HepG2 (cell line): ENCODE results near the gene UBXN6. TPM values are rescaled to one million over a fixed set of nuclear protein-coding genes. Genes with fewer than 3 reads are reported as not detected.

Experiments used
- ATAC-seq: fragments of 200-7000 bp; cut with Tn5 transposase; 3 replicates; pipeline ENCODE4 v1.9.1; 2020; ENCODE audit warnings: mild to moderate bottlenecking, moderate library complexity
- BruUV-seq: library from RNA; stranded (reverse); fragments of 400-500 nt; replicated peaks from 2 replicates; lab custom pipeline; 2021; lab: Mats Ljungman, UMichigan
- CTCF ChIA-PET: fragments of 300-600 bp; formaldehyde crosslinking; extraction: SDS; loops from one replicate; lab custom pipeline; 2021; ENCODE audit warnings: low total read pairs, inconsistent platforms, low intra/inter-chr PET ratio; lab: Yijun Ruan, JAX
- POLR2A ChIA-PET: fragments of 350-600 bp; sonication (Branson Sonifier 250); formaldehyde crosslinking; loops from one replicate; lab custom pipeline; 2020; ENCODE audit warnings: antibody characterized with exemption, inconsistent platforms; lab: Yijun Ruan, JAX
- DNase-seq: peaks from one replicate; pipeline ENCODE4 v3.0.0-alpha.2; 2015; ENCODE audit warnings: low spot score
- FAIRE-seq: peaks from 3 replicates; lab custom pipeline; 2011; peaks lifted over from hg19 to GRCh38; lab: Jason Lieb, UNC
- H2AFZ ChIP-seq: one replicate; pipeline ENCODE4 v1.6.1; 2011; ENCODE audit warnings: low read length, inconsistent platforms
- H3K27ac ChIP-seq: fragments of 300-600 bp; 3 replicates; pipeline ENCODE4 v1.8.0; 2011; ENCODE audit warnings: mixed run types, mild to moderate bottlenecking, mixed read lengths, low read length, inconsistent platforms; ENCODE audit not compliant: insufficient read depth; ENCODE audit errors: extremely low read length
- H3K27me3 ChIP-seq, 2 experiments: fragments of 200-600 bp in 1 of 2; 2 replicates in 1 of 2; 3 replicates in 1 of 2; pipeline versions ENCODE4 v1.6.0 to v1.8.0; 2011; ENCODE audit warnings: low read length in 2 of 2, mild to moderate bottlenecking in 2 of 2, moderate library complexity in 2 of 2, inconsistent platforms in 1 of 2; ENCODE audit not compliant: insufficient read depth in 2 of 2, control insufficient read depth in 1 of 2
- H3K36me3 ChIP-seq, 2 experiments: fragments of 200-600 bp in 1 of 2; replicated peaks in 1 of 2; 2 replicates in 1 of 2; 3 replicates in 1 of 2; pipeline versions ENCODE4 v1.5.1 to v1.8.0; 2011; ENCODE audit warnings: low read length in 2 of 2, inconsistent platforms in 1 of 2; ENCODE audit not compliant: insufficient read depth in 2 of 2, control insufficient read depth in 1 of 2
- H3K4me1 ChIP-seq: 2 replicates; pipeline ENCODE4 v1.5.1; 2012; ENCODE audit warnings: low read length, inconsistent platforms; ENCODE audit not compliant: insufficient read depth
- H3K4me2 ChIP-seq: 2 replicates; pipeline ENCODE4 v1.6.0; 2011; ENCODE audit warnings: low read depth, low read length, inconsistent platforms
- H3K4me3 ChIP-seq, 3 experiments: fragments of 200-600 bp in 1 of 3; sonication (generic), shearing (Covaris generic) in 1 of 3; replicated peaks in 1 of 3; 2 replicates each; pipeline ENCODE4 v1.5.1; 2011 to 2016; ENCODE audit warnings: low read length in 3 of 3, inconsistent platforms in 2 of 3, low read depth in 2 of 3, mild to moderate bottlenecking in 2 of 3, control low read depth in 1 of 3, mixed read lengths in 1 of 3; ENCODE audit not compliant: insufficient read depth in 1 of 3
- H3K79me2 ChIP-seq: one replicate; pipeline ENCODE4 v1.6.1; 2011; ENCODE audit warnings: low read length, inconsistent platforms; ENCODE audit not compliant: insufficient read depth
- H3K9ac ChIP-seq: 2 replicates; pipeline ENCODE4 v1.6.0; 2011; ENCODE audit warnings: mild to moderate bottlenecking, low read depth, low read length, inconsistent platforms; ENCODE audit not compliant: insufficient read depth
- H3K9me3 ChIP-seq: 2 replicates; pipeline ENCODE4 v1.5.1; 2012; ENCODE audit warnings: mild to moderate bottlenecking, low read length
- H4K20me1 ChIP-seq: 2 replicates; pipeline ENCODE4 v1.6.0; 2011; ENCODE audit warnings: inconsistent platforms, mild to moderate bottlenecking, low read length, moderate library complexity; ENCODE audit not compliant: insufficient read depth
- ATRX ChIP-seq: sonication (generic); formaldehyde crosslinking; IDR thresholded peaks from 2 replicates; pipeline ENCODE4 v1.4.0; 2020; ENCODE audit warnings: missing genetic modification reagents, borderline replicate concordance
- CHD4 ChIP-seq: fragments of 200-600 bp; sonication (generic); IDR thresholded peaks from 2 replicates; pipeline ENCODE4 v1.7.0; 2017; ENCODE audit warnings: mild to moderate bottlenecking, low read length, borderline replicate concordance
- ERF ChIP-seq: IDR thresholded peaks from 2 replicates; pipeline ENCODE4 v1.6.1; 2018; ENCODE audit warnings: missing biosample characterization, missing genetic modification reagents
- JARID2 ChIP-seq: sonication (generic); formaldehyde crosslinking; IDR thresholded peaks from 2 replicates; pipeline ENCODE4 v1.8.1; 2023; ENCODE audit warnings: missing genetic modification reagents, inconsistent platforms; ENCODE audit not compliant: insufficient replicate concordance
- PHF20 ChIP-seq: sonication (generic); formaldehyde crosslinking; IDR thresholded peaks from 2 replicates; pipeline ENCODE4 v1.5.0; 2020; ENCODE audit warnings: mild to moderate bottlenecking, missing genetic modification reagents
- RFX1 ChIP-seq: fragments of 450-650 bp; IDR thresholded peaks from 2 replicates; pipeline ENCODE4 v1.6.1; 2017
- SP4 ChIP-seq: sonication (generic); formaldehyde crosslinking; IDR thresholded peaks from 2 replicates; pipeline ENCODE4 v1.8.1; 2023; ENCODE audit warnings: mild to moderate bottlenecking, missing genetic modification reagents
- TAF1 ChIP-seq: sonication (generic); formaldehyde crosslinking; IDR thresholded peaks from 2 replicates; pipeline ENCODE4 v1.4.0; 2020; ENCODE audit warnings: missing genetic modification reagents
- XRCC5 ChIP-seq: fragments of 200-400 bp; formaldehyde crosslinking; optimal IDR thresholded peaks from 2 replicates; pipeline ENCODE3; 2017; ENCODE audit warnings: mild to moderate bottlenecking, low read length
- ZFP1 ChIP-seq: IDR thresholded peaks from 2 replicates; pipeline ENCODE4 v1.6.1; 2016
- ZNF124 ChIP-seq: sonication (generic); formaldehyde crosslinking; IDR thresholded peaks from 2 replicates; pipeline ENCODE4 v1.4.0; 2020; ENCODE audit warnings: missing genetic modification reagents
- ZNF329 ChIP-seq: sonication (generic); formaldehyde crosslinking; IDR thresholded peaks from 2 replicates; pipeline ENCODE4 v1.9.0; 2021; ENCODE audit warnings: low read depth, mild to moderate bottlenecking, missing genetic modification reagents
- ZNF598 ChIP-seq: sonication (generic); formaldehyde crosslinking; IDR thresholded peaks from 2 replicates; pipeline ENCODE4 v1.5.1; 2020; ENCODE audit warnings: mild to moderate bottlenecking, missing genetic modification reagents, borderline replicate concordance
- ZNF674 ChIP-seq: sonication (generic); formaldehyde crosslinking; IDR thresholded peaks from 2 replicates; pipeline ENCODE4 v1.5.0; 2020; ENCODE audit warnings: low read depth, mild to moderate bottlenecking, missing genetic modification reagents
- WGBS: methylation state at CpG from one replicate; pipeline ENCODE4 v1.1.6; 2017; ENCODE audit warnings: low lambda C conversion rate; 5-methylcytosine and 5-hydroxymethylcytosine counted together
- in situ Hi-C: cut with HindIII; loops from 2 replicates; pipeline ENCODE4 v1.10.0; 2017; ENCODE audit warnings: low pct_unique_long_range_greater_than_20kb; ENCODE audit not compliant: extremely low pct_ligation_motif_present
- intact Hi-C: fragments of 100-400 bp; cut with micrococcal nuclease; formaldehyde crosslinking; loops from one replicate; pipeline ENCODE4 v1.10.0; 2022; ENCODE audit not compliant: unreplicated experiment
- polyA plus RNA-seq, 8 experiments: library from polyadenylated mRNA; depleted of rRNA in 3 of 8; stranded (reverse) in 7 of 8; unstranded in 1 of 8; fragments of >200 nt; fragmentation: Illumina TruSeq in 4 of 8; extraction: Trizol in 4 of 8; gene quantifications; 2 replicates each; pipeline versions ENCODE4 v1.2.1 to v1.2.3, GENCODE V29; 2011 to 2016; ENCODE audit warnings: low read depth in 4 of 8, missing spikeins in 1 of 8, mixed read lengths in 1 of 8; ENCODE audit not compliant: insufficient read depth in 1 of 8
- total RNA-seq, 5 experiments: library from RNA; depleted of rRNA; stranded (reverse); fragments of >200 nt; fragmentation: Illumina TruSeq; extraction: Trizol; gene quantifications; 2 replicates each; pipeline ENCODE4 v1.2.3, GENCODE V29; 2016; ENCODE audit warnings: low read depth in 1 of 5
- TF ChIP-seq, protein P1 (sequence below): sonication (generic); formaldehyde crosslinking; IDR thresholded peaks from 2 replicates; pipeline ENCODE4 v1.4.0; 2020; ENCODE audit warnings: mild to moderate bottlenecking, missing genetic modification reagents
- TF ChIP-seq, protein P2 (sequence below): sonication (generic); formaldehyde crosslinking; IDR thresholded peaks from 2 replicates; pipeline ENCODE4 v1.5.0; 2020; ENCODE audit warnings: missing genetic modification reagents

The UBXN6 gene
- total and polyA plus RNA-seq, 2 of the 13 experiments (the other 11 are each of a cell fraction or from before 2014, with no cell fraction given), result 34.9 to 35.5 TPM

DNA sequence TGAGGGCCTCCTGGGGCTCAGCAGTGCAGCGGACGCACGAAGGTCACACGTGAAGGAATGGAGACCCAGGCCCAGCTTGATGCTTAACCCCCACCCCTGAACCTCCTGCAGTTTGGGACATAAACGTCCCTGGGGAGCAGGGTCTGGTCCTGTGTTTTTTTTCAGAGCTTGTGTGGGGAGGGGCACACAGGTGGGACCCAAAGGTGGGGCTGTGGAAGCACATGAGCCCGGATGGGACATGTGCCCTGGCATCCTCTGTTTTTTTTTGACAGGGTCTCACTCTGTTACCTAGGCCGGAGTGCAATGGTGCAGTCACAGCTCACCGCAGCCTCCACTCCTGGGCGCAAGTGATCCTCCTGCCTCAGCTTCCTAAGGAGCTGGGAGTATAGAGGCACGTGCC is 20.5 kb downstream of the UBXN6 start:
- ChIA-PET CTCF (no interaction called here), POLR2A (no interaction called here)
- Histone ChIP-seq H3K27ac (no peak overlapping the region), H3K4me1 (no peaks in the 10 kb centered on the region), H3K9ac (no peak overlapping the region), H4K20me1 (no peaks in the 10 kb centered on the region), H3K4me2 (no peak overlapping the region), H2AFZ (no peak overlapping the region), H3K9me3 (no peaks in the 10 kb centered on the region), H3K79me2 (no peaks in the 10 kb centered on the region), H3K36me3 (peaks cover 12 to 53% of the 10 kb centered on the region in 2 experiments; a peak in 4 of 5 replicates), H3K27me3 (no peaks in the 10 kb centered on the region), H3K4me3 (no peak overlapping the region)
- intact Hi-C loops, result no loop called here
- no peak for TF ChIP-seq TAF1 (CRISPR knock-in tag)
- TF ChIP-seq ZNF674, result no peak
- no peak for TF ChIP-seq XRCC5
- TF ChIP-seq, protein P1, sequence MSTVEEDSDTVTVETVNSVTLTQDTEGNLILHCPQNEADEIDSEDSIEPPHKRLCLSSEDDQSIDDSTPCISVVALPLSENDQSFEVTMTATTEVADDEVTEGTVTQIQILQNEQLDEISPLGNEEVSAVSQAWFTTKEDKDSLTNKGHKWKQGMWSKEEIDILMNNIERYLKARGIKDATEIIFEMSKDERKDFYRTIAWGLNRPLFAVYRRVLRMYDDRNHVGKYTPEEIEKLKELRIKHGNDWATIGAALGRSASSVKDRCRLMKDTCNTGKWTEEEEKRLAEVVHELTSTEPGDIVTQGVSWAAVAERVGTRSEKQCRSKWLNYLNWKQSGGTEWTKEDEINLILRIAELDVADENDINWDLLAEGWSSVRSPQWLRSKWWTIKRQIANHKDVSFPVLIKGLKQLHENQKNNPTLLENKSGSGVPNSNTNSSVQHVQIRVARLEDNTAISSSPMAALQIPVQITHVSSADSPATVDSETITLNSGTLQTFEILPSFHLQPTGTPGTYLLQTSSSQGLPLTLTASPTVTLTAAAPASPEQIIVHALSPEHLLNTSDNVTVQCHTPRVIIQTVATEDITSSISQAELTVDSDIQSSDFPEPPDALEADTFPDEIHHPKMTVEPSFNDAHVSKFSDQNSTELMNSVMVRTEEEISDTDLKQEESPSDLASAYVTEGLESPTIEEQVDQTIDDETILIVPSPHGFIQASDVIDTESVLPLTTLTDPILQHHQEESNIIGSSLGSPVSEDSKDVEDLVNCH (CRISPR knock-in tag), result no peak
- TF ChIP-seq, protein P2, sequence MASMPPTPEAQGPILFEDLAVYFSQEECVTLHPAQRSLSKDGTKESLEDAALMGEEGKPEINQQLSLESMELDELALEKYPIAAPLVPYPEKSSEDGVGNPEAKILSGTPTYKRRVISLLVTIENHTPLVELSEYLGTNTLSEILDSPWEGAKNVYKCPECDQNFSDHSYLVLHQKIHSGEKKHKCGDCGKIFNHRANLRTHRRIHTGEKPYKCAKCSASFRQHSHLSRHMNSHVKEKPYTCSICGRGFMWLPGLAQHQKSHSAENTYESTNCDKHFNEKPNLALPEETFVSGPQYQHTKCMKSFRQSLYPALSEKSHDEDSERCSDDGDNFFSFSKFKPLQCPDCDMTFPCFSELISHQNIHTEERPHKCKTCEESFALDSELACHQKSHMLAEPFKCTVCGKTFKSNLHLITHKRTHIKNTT (CRISPR knock-in tag), result no peak
- TF ChIP-seq ZNF329, result no peak
- TF ChIP-seq ZNF124 (CRISPR knock-in tag), result no peak
- TF ChIP-seq ERF, result no peak
- TF ChIP-seq RFX1, result no peak
- TF ChIP-seq ATRX (CRISPR knock-in tag), result no peak
- no peak for TF ChIP-seq ZFP1 (CRISPR knock-in tag)
- no peak for TF ChIP-seq PHF20 (CRISPR knock-in tag)
- TF ChIP-seq CHD4, result no peak
- TF ChIP-seq JARID2 (CRISPR knock-in tag), result no peak
- TF ChIP-seq ZNF598 (CRISPR knock-in tag), result no peak
- no peak for TF ChIP-seq SP4 (CRISPR knock-in tag)
- DNase-seq, result no peak
- no peak for FAIRE-seq
- no peak for ATAC-seq
- 96% methylated on average over 9 of the region's 10 CpGs for WGBS
- in situ Hi-C loops, result no loop called here
- no TSS peak for BruUV-seq
